ENCODE data around the gene ZDHHC9.
"Not testable (repeated sequence)": the region's sequence is repeated elsewhere in the genome, so short reads cannot be mapped to it uniquely, and the experiment has no call there.

GRCh38 chrX:129866321-129866720 lies 22.6 kb upstream of the ZDHHC9 start:
- not testable (repeated sequence) for TF ChIP-seq CTCF, POLR2A (IDR thresholded peaks at IDR 0.05)

All from Peyer's patch (tissue), 4 donors.